Measurements from ENCODE around the gene CCDC174. TPM values are rescaled to one million over a fixed set of nuclear protein-coding genes. Genes with fewer than 3 reads are reported as not detected.

CCDC174 gene
- total RNA-seq, 2 donors from 2014 or later, result 26.9 to 55.9 TPM

DNA sequence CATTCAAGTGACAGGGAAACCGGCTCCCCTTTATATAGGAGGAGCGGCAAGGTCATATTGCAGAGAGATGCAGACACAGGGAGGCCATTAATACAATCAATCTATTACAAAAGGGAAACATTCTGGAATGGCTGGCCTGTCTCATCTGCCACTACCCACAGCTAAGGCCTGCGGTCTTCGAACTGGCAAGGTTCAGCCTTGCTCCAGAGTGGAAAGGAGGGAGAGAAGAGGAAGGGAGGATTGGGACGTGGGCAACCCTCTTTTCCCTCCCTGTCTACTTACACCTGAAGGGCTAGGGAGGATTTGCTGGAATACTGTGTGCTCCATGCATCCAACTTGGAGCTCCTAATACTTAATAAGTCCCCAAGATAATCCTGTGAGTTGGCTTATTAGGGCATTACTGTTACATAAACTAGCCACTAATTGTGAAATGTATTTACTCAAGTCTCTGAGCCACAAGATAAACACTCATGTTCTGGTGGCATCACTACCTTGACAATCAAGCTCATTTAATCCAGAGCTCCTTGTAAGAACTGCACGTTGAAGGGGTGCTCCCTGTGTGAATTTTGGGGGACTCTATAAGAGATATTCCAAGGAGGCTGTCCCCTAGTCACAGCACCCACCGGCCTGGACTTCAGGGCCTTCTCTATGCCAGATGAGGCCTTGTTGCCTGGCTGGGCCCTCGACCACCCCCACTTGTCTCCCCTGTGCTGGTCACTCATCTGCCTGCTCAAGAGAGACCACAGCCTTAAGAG is 19.7 kb upstream of the CCDC174 start:
- ATAC-seq, result no peak
- H3K4me1 Mint-ChIP-seq, result peaks cover 5% of the 10 kb centered on the region

DNA sequence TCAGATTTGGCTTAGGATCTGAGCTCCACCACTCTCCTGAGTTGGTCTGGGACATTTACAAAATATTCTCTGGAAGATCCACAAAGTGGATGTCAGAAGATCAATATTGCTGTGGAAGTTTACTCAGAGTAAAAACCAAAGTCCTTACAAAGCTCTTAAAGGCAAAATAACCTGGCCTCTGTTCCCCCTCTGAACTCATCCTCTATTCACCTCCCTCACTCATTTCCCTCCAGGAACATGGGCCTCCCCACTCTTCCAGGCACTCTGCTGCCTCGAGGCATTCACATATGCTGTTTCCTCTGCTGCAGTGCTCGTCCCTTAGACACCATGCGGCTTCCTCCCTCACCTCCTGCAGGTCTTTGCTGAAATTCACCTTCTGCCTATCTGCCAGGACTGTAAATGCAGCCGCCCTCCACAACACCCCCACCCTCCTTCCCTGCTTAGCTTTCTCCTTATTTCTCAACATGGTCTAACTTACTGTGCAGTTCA is 19.1 kb upstream of the CCDC174 start:
- H3K9me3 ChIP-seq (ENCODE audit: control insufficient read depth, low read length, poor library complexity, severe bottlenecking), result no peaks in the 10 kb centered on the region
- DNase-seq, result no peak
- peaks cover 56% of the 10 kb centered on the region for H3K27me3 Mint-ChIP-seq
- H3K36me3 Mint-ChIP-seq (ENCODE audit: low read depth), result peaks cover 2% of the 10 kb centered on the region
- no peak for ATAC-seq
- peaks cover 2% of the 10 kb centered on the region for H3K4me1 Mint-ChIP-seq
- H3K27ac Mint-ChIP-seq, result no peak overlapping the region
- no peak overlapping the region for H3K4me3 Mint-ChIP-seq

More for the DNA sequence above, 19.7 kb upstream of the CCDC174 start:
- Mint-ChIP-seq H3K27ac (no peak overlapping the region), H3K36me3 (ENCODE audit: low read depth) (peaks cover 2% of the 10 kb centered on the region), H3K27me3 (peaks cover 53% of the 10 kb centered on the region), H3K4me3 (no peak overlapping the region)
- no peaks in the 10 kb centered on the region for H3K9me3 ChIP-seq (ENCODE audit: control insufficient read depth, low read length, poor library complexity, severe bottlenecking)
- DNase-seq, result no peak

DNA sequence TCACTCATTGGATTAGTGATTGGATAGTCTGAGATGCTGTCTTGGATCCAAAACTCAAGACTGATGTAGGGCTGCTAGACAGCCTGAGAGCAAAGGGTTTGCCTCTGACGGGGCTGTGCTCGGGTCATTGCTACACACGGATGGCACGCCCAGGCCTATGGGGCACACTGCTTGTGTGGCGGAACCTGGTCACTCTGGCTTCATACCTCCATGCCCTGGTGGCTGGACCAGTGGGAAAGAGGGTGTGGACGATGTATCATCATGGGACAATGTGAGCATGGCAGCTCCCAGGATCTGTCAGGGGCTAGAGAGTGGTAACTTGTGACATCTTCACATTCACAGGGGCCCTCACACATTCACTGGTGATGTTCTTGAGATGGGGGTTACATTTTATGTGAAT is 18.1 kb upstream of the CCDC174 start:
- Mint-ChIP-seq H3K4me1 (peaks cover 2% of the 10 kb centered on the region), H3K27me3 (peaks cover 54% of the 10 kb centered on the region), H3K36me3 (ENCODE audit: low read depth) (no peaks in the 10 kb centered on the region), H3K27ac (no peak overlapping the region), H3K4me3 (no peak overlapping the region)
- no peaks in the 10 kb centered on the region for H3K9me3 ChIP-seq (ENCODE audit: control insufficient read depth, low read length, poor library complexity, severe bottlenecking)
- ATAC-seq (no peak), DNase-seq (no peak)

DNA sequence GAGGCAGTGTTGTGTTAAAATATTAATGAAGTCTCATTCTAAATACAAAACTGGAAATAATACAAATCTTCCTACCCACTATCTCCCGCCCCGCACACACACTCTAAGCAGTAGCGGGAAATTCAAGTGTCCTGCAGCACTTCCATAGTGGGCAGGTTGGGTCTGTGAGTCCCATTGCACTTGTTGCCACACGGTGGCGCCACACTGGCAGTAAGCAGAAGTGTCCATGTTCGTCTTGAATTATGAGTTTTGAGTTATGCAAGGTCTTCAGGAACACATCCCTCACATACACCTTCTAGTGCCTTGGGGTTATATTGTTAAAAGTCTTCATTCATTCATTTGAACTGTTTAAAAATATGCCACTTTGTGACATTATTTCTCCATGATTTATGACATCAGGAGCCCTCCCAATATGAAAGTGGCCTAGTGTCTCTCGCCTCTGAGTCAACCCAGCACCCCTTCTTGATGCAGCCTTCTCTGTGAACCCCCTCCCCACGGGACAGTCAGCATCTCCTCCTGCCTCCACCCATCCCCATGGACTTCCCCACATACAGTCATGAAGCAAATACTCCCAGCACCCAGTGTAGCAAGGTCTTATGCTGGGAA is 17.6 kb upstream of the CCDC174 start:
- DNase-seq (peak; percentile 39 to 48 (median 45)), ATAC-seq (peak; percentile 71)
- no peaks in the 10 kb centered on the region for H3K36me3 Mint-ChIP-seq (ENCODE audit: low read depth)
- H3K27me3 Mint-ChIP-seq, result peaks cover 50% of the 10 kb centered on the region
- H3K27ac Mint-ChIP-seq, result no peak overlapping the region
- H3K9me3 ChIP-seq (ENCODE audit: control insufficient read depth, low read length, poor library complexity, severe bottlenecking), result no peaks in the 10 kb centered on the region
- no peak overlapping the region for H3K4me3 Mint-ChIP-seq
- peaks cover 2% of the 10 kb centered on the region for H3K4me1 Mint-ChIP-seq

DNA sequence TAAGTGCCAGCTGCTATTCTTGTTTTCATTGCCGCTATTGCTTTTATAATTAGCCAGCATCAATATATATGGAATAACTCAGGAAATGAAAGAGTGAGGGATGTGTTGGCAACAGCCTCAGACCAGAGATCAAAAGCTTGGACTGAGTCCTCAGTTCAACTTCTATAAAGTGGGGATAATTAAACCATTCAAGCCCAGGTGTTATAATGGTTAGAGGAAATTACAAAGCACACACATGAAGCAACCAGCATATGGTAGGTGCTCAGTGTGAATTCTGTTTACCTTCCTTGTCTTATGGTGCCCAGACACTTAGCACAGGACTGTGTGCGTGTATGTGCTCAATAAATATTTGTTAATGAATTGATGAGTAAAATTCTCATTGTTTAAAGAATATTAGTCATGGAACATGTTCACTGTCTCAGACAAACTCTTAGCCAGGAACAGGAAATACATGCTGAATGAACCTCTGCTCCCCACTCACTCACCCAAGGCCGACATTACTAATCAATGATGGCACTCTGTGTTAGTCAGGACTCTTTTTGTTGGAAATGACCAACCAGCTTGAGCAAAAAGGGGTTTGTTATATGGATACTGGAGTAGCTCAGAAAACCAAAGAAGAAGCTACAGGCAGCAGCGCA is 16.7 kb upstream of the CCDC174 start:
- Mint-ChIP-seq H3K4me3 (no peak overlapping the region), H3K27ac (no peak overlapping the region), H3K4me1 (peaks cover 2% of the 10 kb centered on the region), H3K27me3 (peaks cover 54% of the 10 kb centered on the region), H3K36me3 (ENCODE audit: low read depth) (no peaks in the 10 kb centered on the region)
- ATAC-seq, result no peak
- no peaks in the 10 kb centered on the region for H3K9me3 ChIP-seq (ENCODE audit: control insufficient read depth, low read length, poor library complexity, severe bottlenecking)
- DNase-seq, result no peak

DNA sequence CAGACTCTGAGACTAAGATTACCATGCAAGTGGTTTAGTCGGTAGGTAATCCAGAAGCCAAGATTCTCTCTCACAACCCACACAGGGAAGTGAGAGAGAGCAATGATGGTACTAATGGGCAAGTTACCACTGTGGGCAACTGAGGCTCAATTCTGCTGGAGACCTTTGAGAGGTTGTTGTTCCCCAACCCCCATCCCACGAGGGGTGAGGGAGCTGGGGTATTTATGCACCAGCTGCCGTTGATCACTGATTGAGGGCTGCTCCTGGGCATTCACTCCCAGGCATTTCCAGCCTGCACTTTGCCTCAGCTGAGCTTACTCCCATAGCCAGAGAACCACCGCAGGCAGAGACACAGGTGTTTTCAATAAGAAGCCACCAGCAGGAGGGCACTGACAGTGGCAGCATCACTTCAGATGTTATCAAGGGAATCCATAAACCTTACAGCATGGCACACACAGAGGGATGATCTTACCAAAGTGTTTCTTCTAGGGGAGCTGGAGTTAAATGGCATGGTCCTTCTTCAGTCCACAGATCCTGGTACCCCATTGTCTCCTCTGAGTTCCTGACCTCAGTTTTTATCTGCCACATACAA is 15.0 kb upstream of the CCDC174 start:
- ATAC-seq (no peak), DNase-seq (no peak)
- Mint-ChIP-seq H3K4me3 (no peak overlapping the region), H3K36me3 (ENCODE audit: low read depth) (no peaks in the 10 kb centered on the region), H3K27me3 (peaks cover 49% of the 10 kb centered on the region), H3K4me1 (peaks cover 2% of the 10 kb centered on the region), H3K27ac (no peak overlapping the region)
- no peaks in the 10 kb centered on the region for H3K9me3 ChIP-seq (ENCODE audit: control insufficient read depth, low read length, poor library complexity, severe bottlenecking)

DNA sequence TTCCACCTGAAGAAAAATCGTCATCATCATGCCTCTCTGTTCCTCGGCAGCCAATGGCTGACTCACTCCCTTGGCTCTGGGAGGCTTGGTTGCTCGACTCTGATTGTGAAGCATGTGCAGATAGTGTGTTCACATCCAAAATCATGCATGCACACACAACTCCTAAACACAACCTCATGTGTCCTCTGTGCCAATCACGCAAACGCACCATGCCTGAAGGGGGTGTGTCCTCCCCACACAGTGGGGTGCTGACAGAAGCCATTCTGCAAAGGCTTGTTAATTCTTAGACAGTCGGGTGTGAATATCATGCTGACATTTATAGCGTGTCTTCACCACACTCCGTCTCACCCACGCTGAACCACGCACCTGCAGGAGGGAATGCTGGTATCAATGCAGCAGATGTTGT is 11.4 kb upstream of the CCDC174 start:
- Mint-ChIP-seq H3K36me3 (ENCODE audit: low read depth) (no peaks in the 10 kb centered on the region), H3K4me3 (no peak overlapping the region), H3K27ac (no peak overlapping the region), H3K4me1 (peaks cover 6% of the 10 kb centered on the region), H3K27me3 (peaks cover 33% of the 10 kb centered on the region)
- no peak for DNase-seq
- H3K9me3 ChIP-seq (ENCODE audit: control insufficient read depth, low read length, poor library complexity, severe bottlenecking), result no peaks in the 10 kb centered on the region
- ATAC-seq, result no peak

DNA sequence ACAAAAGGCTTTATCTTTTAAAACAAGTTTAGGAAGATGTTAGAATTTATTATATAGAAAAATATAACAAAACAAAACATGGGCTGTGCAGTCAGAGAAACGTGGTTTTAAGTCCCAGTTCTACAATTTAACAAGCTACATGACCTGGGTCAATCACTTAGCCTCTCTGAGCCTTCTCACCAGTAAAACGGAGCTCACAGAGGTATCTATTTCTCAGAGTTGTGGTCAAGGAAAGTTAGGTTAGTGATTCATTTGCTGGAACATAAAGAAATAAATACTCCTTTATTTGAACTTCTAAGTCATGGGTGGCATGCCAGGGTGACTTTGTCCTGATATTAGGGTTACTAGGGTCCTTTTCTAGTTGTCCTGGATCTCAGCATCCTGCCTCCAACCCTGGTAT is 10.8 kb upstream of the CCDC174 start:
- no peak for ATAC-seq
- H3K27me3 Mint-ChIP-seq, result peaks cover 29% of the 10 kb centered on the region
- no peak for DNase-seq
- H3K9me3 ChIP-seq (ENCODE audit: control insufficient read depth, low read length, poor library complexity, severe bottlenecking), result no peaks in the 10 kb centered on the region
- H3K27ac Mint-ChIP-seq, result no peak overlapping the region
- no peaks in the 10 kb centered on the region for H3K36me3 Mint-ChIP-seq (ENCODE audit: low read depth)
- peaks cover 6% of the 10 kb centered on the region for H3K4me1 Mint-ChIP-seq
- no peak overlapping the region for H3K4me3 Mint-ChIP-seq

DNA sequence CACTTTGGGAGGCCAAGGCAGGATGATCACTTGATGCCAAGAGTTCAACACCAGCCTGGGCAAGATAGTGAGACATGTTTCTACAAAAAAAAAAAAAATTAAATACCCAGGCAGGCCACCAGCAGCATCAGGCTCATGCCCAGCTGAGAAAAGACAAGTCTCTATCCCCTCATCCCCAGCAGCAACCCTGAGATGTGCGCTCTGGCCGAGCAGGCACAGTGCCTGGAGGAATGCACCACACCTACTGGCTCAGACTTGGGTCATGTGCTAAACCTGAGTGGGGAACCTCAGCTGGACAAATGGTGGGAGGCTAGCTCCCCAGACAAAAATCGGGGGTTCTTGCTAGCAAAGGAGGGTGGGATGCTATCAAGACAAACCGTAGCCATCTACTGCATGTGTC is 10.2 kb upstream of the CCDC174 start:
- H3K27ac Mint-ChIP-seq, result no peak overlapping the region
- no peak for ATAC-seq
- no peak overlapping the region for H3K4me3 Mint-ChIP-seq
- no peaks in the 10 kb centered on the region for H3K9me3 ChIP-seq (ENCODE audit: control insufficient read depth, low read length, poor library complexity, severe bottlenecking)
- no peak for DNase-seq
- peaks cover 9% of the 10 kb centered on the region for H3K4me1 Mint-ChIP-seq
- H3K36me3 Mint-ChIP-seq (ENCODE audit: low read depth), result no peaks in the 10 kb centered on the region
- H3K27me3 Mint-ChIP-seq, result peaks cover 26% of the 10 kb centered on the region

DNA sequence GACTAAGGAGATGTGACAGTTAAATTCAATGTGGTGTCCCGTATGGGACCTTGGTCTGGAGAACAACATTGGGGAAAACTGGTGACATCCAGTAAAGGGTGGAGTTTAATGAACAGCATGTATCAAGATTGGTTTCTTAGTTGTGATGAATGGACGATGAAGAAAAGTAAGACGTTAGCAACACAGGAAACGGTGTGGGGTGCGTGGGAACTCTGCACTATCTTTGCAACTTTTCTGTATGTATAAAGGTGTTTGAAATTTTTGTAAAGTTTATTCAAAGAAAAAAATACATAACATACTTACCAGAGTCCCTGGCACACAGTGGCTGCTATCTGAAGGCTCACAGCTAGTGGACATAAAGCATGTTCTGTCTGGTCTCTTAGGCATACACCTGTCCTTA is 6.1 kb upstream of the CCDC174 start:
- ATAC-seq, result no peak

DNA sequence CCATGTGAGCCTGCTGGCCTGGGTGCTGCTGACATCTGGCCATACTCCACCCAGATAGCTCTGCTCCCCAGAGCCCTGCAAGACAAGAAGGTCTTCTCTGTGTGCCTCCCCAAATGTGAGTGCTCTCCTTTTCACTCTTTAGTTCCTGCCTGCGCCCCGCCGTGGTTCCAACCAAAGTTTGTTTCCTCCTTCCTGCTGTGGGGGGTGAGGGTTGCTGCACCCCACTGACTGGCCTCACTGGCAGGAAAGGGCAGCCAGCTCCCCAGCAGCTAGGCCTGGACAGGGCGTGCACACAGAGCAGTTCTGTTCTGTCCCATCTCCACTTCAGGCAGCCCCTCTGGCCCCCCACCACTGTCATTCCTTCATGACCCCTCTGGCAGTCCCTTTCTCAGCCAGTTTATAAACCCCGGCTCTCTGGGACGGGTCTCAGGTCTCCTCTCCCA is 5.4 kb upstream of the CCDC174 start:
- Mint-ChIP-seq H3K4me1 (peaks cover 31% of the 10 kb centered on the region), H3K27me3 (peaks cover 5% of the 10 kb centered on the region), H3K27ac (no peak overlapping the region)

More for the DNA sequence above, 6.1 kb upstream of the CCDC174 start:
- peaks cover 28% of the 10 kb centered on the region for H3K4me1 Mint-ChIP-seq
- H3K27me3 Mint-ChIP-seq, result peaks cover 5% of the 10 kb centered on the region
- no peaks in the 10 kb centered on the region for H3K36me3 Mint-ChIP-seq (ENCODE audit: low read depth)
- no peak for DNase-seq
- no peaks in the 10 kb centered on the region for H3K9me3 ChIP-seq (ENCODE audit: control insufficient read depth, low read length, poor library complexity, severe bottlenecking)
- H3K27ac Mint-ChIP-seq, result no peak overlapping the region
- H3K4me3 Mint-ChIP-seq, result no peak overlapping the region

DNA sequence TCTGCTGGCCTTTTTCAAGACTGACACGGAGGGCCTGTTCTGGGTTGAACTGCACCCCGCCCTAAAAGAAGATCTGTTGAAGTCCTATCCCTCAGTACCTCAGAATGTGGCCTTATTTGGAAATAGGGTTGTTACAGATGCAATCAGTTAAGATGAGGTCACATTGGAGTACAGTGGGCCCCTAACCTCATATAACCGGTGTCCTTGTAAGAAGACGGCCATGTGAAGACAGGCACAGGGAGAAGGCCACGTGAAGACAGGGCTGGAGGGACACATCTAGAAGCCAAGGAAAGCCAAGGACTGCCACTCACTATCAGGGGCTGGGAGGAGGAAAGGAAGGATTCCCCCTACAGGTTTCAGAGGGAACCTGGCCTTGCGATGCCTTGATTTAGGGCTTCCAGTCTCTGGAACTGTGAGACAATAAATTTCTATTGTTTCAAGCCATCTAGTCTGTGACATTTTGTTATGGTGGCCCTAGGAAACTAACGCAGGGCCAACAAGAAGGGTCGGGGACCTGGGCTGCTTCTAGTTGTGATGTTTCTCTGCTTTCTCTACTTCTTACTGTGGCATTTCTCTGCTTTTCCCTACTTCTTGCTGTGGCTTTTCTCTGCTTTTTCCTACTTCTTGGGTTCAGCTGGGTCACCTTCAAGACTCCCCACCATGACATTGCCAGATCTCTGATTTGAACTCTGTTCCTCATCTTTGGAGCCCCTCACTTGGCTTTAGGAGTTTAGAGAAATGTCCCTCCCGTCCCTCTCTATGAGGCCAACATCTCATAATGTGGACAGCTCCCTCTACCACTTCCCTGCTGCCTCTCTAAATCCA is 4.8 kb upstream of the CCDC174 start:
- Mint-ChIP-seq H3K27me3 (peaks cover 5% of the 10 kb centered on the region), H3K36me3 (ENCODE audit: low read depth) (no peaks in the 10 kb centered on the region), H3K4me3 (no peak overlapping the region), H3K4me1 (peaks cover 33% of the 10 kb centered on the region), H3K27ac (no peak overlapping the region)
- no peak for ATAC-seq
- no peak for DNase-seq
- no peaks in the 10 kb centered on the region for H3K9me3 ChIP-seq (ENCODE audit: control insufficient read depth, low read length, poor library complexity, severe bottlenecking)

More for the DNA sequence above, 5.4 kb upstream of the CCDC174 start:
- H3K9me3 ChIP-seq (ENCODE audit: control insufficient read depth, low read length, poor library complexity, severe bottlenecking), result no peaks in the 10 kb centered on the region
- DNase-seq (no peak), ATAC-seq (no peak)
- no peaks in the 10 kb centered on the region for H3K36me3 Mint-ChIP-seq (ENCODE audit: low read depth)
- no peak overlapping the region for H3K4me3 Mint-ChIP-seq
